NK-92 (cell line): Measurements from ENCODE around the gene SLC16A2.

Experiments used
- DNase-seq: peaks from one replicate; lab custom pipeline; 2025; ENCODE audit not compliant: unreplicated experiment; lab: John Stamatoyannopoulos, UW

SLC16A2 gene

DNA sequence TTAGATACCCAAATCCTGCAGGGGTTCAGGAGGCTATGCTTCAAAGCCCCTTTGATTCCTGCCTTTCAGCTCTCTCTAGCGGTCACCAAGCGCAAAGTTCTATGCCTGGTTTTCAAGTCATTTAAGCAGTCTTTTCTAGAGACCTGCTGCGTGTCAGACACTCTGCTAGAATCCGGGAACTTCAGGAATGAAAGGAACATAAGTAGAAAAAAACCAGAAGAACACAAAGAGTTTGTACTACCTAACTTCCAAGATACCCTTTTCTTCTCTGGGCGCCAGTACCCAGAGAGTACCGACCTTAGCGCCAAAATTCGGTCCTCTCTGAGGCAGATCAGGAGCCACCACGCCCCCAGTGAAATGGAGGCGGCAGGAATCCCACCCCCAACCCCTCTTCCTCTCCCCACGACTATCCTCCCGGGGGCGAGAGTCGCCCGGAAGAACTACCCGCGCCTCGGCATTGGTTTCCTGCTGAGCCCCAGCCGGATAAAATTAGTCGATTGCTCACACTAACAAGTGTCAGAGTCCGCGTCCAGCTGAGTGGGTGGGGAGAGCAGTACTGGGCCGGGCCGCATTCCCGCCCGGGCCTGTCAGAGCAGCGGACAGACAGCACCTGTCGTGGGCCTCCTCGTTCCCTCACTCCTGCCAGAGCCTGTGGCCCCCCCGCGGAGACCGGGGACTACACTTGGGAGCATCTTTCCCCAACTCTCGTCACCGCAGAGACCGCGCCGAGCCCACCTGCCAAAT lies 114.3 kb downstream of the SLC16A2 start:
- DNase-seq: no peak

- no peak for DNase-seq
These were observed 115.0 kb downstream of the SLC16A2 start for GRCh38 chrX:74536152-74536831.

- DNase-seq: no peak
These were observed 115.6 kb downstream of the SLC16A2 start for GRCh38 chrX:74536832-74537371.

DNA sequence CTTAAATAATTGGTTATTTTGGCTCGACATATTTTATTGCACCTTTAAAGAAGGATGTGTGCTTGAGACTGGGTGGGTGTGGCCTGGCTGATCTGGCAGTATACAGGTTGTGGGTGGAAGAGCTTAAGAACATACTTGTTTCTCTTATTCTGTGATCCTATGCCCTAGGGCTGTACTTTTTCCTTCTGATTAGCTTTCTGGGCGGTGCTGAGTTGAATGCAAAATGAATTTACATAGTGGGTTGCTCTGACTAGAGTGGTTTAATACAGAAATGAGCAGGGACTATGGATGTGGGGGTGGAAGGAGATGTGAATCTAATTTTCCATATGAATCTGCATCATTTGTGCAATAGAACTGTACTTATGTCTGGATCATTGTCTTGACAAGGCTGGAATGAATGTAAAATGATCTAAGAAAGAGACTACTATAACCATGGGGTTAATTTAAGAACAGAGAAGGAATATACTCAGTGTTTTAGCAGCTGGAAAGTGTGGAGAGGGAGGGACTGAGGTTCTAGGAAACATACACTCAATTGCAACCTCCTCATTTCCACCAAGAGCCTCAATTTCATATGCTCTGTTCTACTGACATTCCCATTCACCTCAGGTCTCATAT lies 119.4 kb downstream of the SLC16A2 start:
- DNase-seq: no peak

DNA sequence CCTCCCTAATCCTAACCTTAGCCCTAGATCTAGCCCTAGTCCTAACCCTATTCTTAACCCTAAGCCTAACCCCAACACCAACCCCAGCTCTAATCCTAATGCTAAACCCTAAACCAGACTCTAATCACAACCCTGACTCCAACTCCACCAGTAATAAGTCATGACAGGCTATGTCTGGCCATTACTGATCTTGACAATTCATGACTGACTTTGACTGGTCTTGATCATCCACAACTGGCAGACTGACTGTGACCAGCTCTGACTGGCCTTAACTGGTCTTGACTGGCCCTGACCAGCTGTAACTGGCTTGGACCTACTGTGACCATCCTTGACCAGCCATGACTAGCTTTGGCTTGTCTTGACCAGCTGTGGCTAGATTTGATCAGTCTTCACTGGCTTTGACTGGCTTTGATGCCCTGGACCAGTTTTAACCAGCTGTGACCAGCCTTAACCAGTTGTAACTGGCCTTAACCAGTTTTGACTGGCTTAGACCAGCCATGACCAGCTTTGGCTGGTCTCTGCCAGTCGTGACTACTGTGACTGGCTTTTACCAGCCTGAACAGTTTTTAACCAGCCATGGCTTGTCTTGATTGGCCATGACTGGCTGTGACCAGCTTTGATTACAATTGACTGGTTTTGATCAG lies 124.7 kb downstream of the SLC16A2 start:
- no peak for DNase-seq

DNA sequence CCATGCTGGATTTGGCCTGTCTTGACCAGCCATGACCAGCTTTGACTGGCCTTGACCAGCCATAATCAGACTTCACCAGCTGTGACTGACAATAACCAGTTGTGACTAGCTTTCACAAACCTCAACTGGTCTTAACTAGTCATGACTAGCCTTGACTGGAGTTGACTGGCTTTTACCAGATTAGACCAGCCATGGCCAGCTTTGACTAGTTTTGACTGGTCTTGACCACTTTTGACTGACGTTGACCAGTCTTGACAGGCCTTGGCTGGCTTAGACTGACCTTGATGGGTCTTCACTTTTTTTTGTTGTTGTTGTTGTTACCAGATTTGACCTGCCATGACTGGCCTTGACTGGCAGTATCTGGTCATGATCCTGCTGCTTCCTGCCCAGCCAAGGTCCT lies 125.7 kb downstream of the SLC16A2 start:
- no peak for DNase-seq

DNA sequence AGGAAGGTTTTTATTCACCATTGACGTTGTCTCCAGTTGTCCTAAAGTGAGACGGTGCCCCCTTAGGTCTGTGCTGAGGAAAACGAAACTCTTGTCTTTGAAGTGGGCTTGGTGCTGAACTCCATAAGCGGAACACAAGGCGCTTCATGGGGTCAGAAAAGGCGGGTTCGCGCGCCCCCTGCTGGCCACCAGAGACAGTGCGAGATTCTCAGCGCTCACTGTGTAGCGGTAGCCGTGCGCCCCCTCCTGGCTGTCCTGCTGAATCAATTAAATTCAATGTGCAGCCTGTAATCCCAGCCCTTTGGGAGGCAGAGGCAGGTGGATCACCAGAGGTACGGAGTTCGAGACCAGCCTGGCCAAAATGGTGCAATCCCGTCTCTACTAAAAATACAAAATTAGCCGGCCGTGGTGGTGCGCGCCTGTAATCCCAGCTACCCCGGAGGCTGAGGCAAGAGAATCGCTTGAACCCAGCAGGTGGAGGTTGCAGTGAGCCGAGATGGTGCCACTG lies 129.1 kb downstream of the SLC16A2 start:
- DNase-seq: peak; percentile 2

GRCh38 chrX:74551934-74552333 lies 130.6 kb downstream of the SLC16A2 start:
- no peak for DNase-seq

- no peak for DNase-seq
These were observed 136.1 kb downstream of the SLC16A2 start for GRCh38 chrX:74557378-74557777.

- no peak for DNase-seq
These were observed 156.8 kb downstream of the SLC16A2 start for GRCh38 chrX:74578137-74578536.

DNA sequence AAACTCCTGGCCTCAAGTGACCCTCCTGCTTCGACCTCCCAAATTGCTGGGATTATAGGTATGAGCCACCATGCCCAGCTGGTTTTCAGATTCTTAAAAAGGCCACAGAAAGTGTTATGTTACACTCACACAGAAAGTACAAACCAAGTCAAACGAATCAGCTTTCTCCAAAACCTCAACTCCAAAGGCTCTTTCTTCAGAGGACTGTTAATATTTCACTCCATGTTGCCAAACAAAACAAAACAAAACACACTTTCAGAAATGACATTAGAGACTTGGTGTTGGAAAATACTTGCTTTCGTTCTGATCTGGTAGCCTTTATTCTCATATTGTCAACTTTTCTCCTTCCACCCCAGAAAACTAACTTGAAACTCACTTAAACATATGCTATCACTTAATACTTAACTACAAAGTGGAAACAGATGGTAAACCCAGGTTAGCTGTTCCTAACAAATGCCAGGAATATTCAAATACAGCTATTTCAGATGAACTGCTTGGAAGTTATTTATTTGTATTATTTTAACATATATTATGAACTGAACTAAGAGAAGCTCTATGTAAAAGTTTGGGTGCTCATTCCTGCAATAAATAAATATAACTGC lies 158.4 kb downstream of the SLC16A2 start:
- DNase-seq: no peak
